Activated T-cell treated with anti-CD3 and anti-CD28 coated beads, Interleukin-2, amount 50 U/mL, for 1 hour (primary cell): Measurements from ENCODE around the gene TBC1D2.
A peak's percentile ranks its signal among the peaks of the same experiment; 100 is the strongest.
"Not testable (repeated sequence)": the region's sequence is repeated elsewhere in the genome, so short reads cannot be mapped to it uniquely, and the experiment has no call there.

ENCODE experiments used
- DNase-seq: peaks from one replicate; pipeline ENCODE4 v3.0.0-alpha.2; 2020

Gene TBC1D2

GRCh38 chr9:98271479-98271878, 16.0 kb upstream of the TBC1D2 start:
- no peak for DNase-seq

GRCh38 chr9:98270284-98270683, 14.8 kb upstream of the TBC1D2 start:
- not testable (repeated sequence) for DNase-seq

GRCh38 chr9:98269652-98270051, 14.2 kb upstream of the TBC1D2 start:
- not testable (repeated sequence) for DNase-seq

- DNase-seq = not testable (repeated sequence)
These were observed 12.1 kb upstream of the TBC1D2 start for GRCh38 chr9:98267556-98267955.

- DNase-seq = no peak
These were observed 9.1 kb upstream of the TBC1D2 start for GRCh38 chr9:98264516-98264915.

GRCh38 chr9:98263482-98264357, 8.3 kb upstream of the TBC1D2 start:
- peak; percentile 82 for DNase-seq

GRCh38 chr9:98263080-98263479, 7.6 kb upstream of the TBC1D2 start:
- no peak for DNase-seq

- DNase-seq = no peak
These were observed 6.6 kb upstream of the TBC1D2 start for GRCh38 chr9:98262056-98262455.

GRCh38 chr9:98260635-98261034, 5.2 kb upstream of the TBC1D2 start:
- DNase-seq = no peak

- DNase-seq = no peak
These were observed 4.3 kb upstream of the TBC1D2 start for GRCh38 chr9:98259791-98260190.

GRCh38 chr9:98256756-98257155, 1.3 kb upstream of the TBC1D2 start:
- DNase-seq = peak; percentile 42

GRCh38 chr9:98255061-98255577, 330 bp downstream of the TBC1D2 start:
- no peak for DNase-seq

- no peak for DNase-seq
These were observed 1.0 kb downstream of the TBC1D2 start for GRCh38 chr9:98254228-98255060.

GRCh38 chr9:98253565-98253964, 1.9 kb downstream of the TBC1D2 start:
- no peak for DNase-seq

- DNase-seq = no peak
These were observed 3.9 kb downstream of the TBC1D2 start for GRCh38 chr9:98251551-98251950.

- DNase-seq = no peak
These were observed 5.7 kb downstream of the TBC1D2 start for GRCh38 chr9:98249771-98250170.

GRCh38 chr9:98248737-98249474, 6.5 kb downstream of the TBC1D2 start:
- no peak for DNase-seq

- DNase-seq = no peak
These were observed 7.4 kb downstream of the TBC1D2 start for GRCh38 chr9:98247831-98248657.

GRCh38 chr9:98242426-98242825, 13.0 kb downstream of the TBC1D2 start:
- no peak for DNase-seq

GRCh38 chr9:98241357-98242300, 13.8 kb downstream of the TBC1D2 start:
- no peak for DNase-seq

GRCh38 chr9:98240475-98240874, 15.0 kb downstream of the TBC1D2 start:
- DNase-seq = no peak
